NCI-H2081 treated with DMSO at 0.1 percent for 48 hours (cell line): ENCODE data around the gene RREB1.

Experiments
- DNase-seq: peaks from one replicate; lab custom pipeline; 2025; lab: John Stamatoyannopoulos, UW

Gene RREB1

GRCh38 chr6:7163661-7164071 is 55.9 kb downstream of the RREB1 start:
- no peak for DNase-seq

GRCh38 chr6:7164536-7165001 is 56.8 kb downstream of the RREB1 start:
- DNase-seq, result no peak

- no peak for DNase-seq
These were observed 57.5 kb downstream of the RREB1 start for GRCh38 chr6:7165002-7165889.

GRCh38 chr6:7165890-7166267 is 58.1 kb downstream of the RREB1 start:
- no peak for DNase-seq

- DNase-seq, result no peak
These were observed 58.9 kb downstream of the RREB1 start for GRCh38 chr6:7166410-7167293.

- DNase-seq, result no peak
These were observed 61.5 kb downstream of the RREB1 start for GRCh38 chr6:7169296-7169721.

- DNase-seq, result no peak
These were observed 62.5 kb downstream of the RREB1 start for GRCh38 chr6:7170117-7170732.

GRCh38 chr6:7171119-7171518 is 63.4 kb downstream of the RREB1 start:
- DNase-seq, result no peak

- no peak for DNase-seq
These were observed 64.0 kb downstream of the RREB1 start for GRCh38 chr6:7171733-7172132.

- no peak for DNase-seq
These were observed 64.9 kb downstream of the RREB1 start for GRCh38 chr6:7172649-7173048.

- no peak for DNase-seq
These were observed 66.2 kb downstream of the RREB1 start for GRCh38 chr6:7173843-7174503.

- no peak for DNase-seq
These were observed 67.7 kb downstream of the RREB1 start for GRCh38 chr6:7175462-7175861.

- no peak for DNase-seq
These were observed 68.4 kb downstream of the RREB1 start for GRCh38 chr6:7176208-7176607.

GRCh38 chr6:7178280-7178679 is 70.5 kb downstream of the RREB1 start:
- DNase-seq, result no peak

- no peak for DNase-seq
These were observed 73.0 kb downstream of the RREB1 start for GRCh38 chr6:7180751-7181150.

- DNase-seq, result no peak
These were observed 75.9 kb downstream of the RREB1 start for GRCh38 chr6:7183707-7184106.

- DNase-seq, result no peak
These were observed 76.7 kb downstream of the RREB1 start for GRCh38 chr6:7184502-7184901.

- no peak for DNase-seq
These were observed 77.8 kb downstream of the RREB1 start for GRCh38 chr6:7185561-7185960.

- no peak for DNase-seq
These were observed 80.7 kb downstream of the RREB1 start for GRCh38 chr6:7188492-7188891.

GRCh38 chr6:7189101-7189758 is 81.5 kb downstream of the RREB1 start:
- DNase-seq, result no peak

GRCh38 chr6:7190791-7191190 is 83.0 kb downstream of the RREB1 start:
- no peak for DNase-seq
